Caco-2 (cell line): ENCODE data around the gene ZNF207. TPM values are rescaled to one million over a fixed set of nuclear protein-coding genes. Genes with fewer than 3 reads are reported as not detected.
"Not testable (repeated sequence)": the region's sequence is repeated elsewhere in the genome, so short reads cannot be mapped to it uniquely, and the experiment has no call there.

Source experiments
- BruUV-seq: library from RNA; stranded (reverse); fragments of 400-500 nt; replicated peaks from 2 replicates; lab custom pipeline; 2021; lab: Mats Ljungman, UMichigan
- CTCF ChIA-PET: fragments of 300-600 bp; sonication (Branson Sonifier 250); formaldehyde crosslinking; loops from one replicate; lab custom pipeline; 2022; ENCODE audit warnings: antibody characterized with exemption; lab: Charles Lee
- POLR2A ChIA-PET: fragments of 300-600 bp; sonication (Branson Sonifier 250); formaldehyde crosslinking; loops from one replicate; lab custom pipeline; 2022; ENCODE audit warnings: antibody characterized with exemption; lab: Charles Lee
- DNase-seq, 2 experiments: peaks; one replicate each; pipeline versions ENCODE4 v3.0.0 to v3.0.0-alpha.2; 2020 to 2022
- H3K27me3 ChIP-seq: replicated peaks from 2 replicates; pipeline ENCODE4 v1.6.0; 2011; ENCODE audit warnings: low read length; ENCODE audit not compliant: control insufficient read depth, insufficient read depth
- H3K36me3 ChIP-seq: 2 replicates; pipeline ENCODE4 v1.5.1; 2011; ENCODE audit warnings: low read length; ENCODE audit not compliant: control insufficient read depth, insufficient read depth
- H3K4me1 ChIP-seq: fragments of 250-450 bp; sonication (Bioruptor Pico); 2 replicates; pipeline ENCODE4 v1.5.1; 2020; ENCODE audit warnings: mild to moderate bottlenecking
- H3K4me3 ChIP-seq: 2 replicates; pipeline ENCODE4 v1.5.1; 2011; ENCODE audit warnings: low read depth, mild to moderate bottlenecking, control low read depth, low read length
- H3K9me3 ChIP-seq: fragments of 250-450 bp; sonication (Bioruptor Pico); 2 replicates; pipeline ENCODE4 v1.5.1; 2020; ENCODE audit warnings: mild to moderate bottlenecking, moderate library complexity
- H3K27ac Mint-ChIP-seq: one replicate; pipeline ENCODE4 v1.8.0; 2022; ENCODE audit warnings: mixed read lengths; ENCODE audit not compliant: unreplicated experiment
- H3K27me3 Mint-ChIP-seq: one replicate; pipeline ENCODE4 v1.8.0; 2022; ENCODE audit warnings: mixed read lengths; ENCODE audit not compliant: insufficient read depth, unreplicated experiment
- H3K36me3 Mint-ChIP-seq: one replicate; pipeline ENCODE4 v1.8.0; 2022; ENCODE audit warnings: mild to moderate bottlenecking, mixed read lengths; ENCODE audit not compliant: insufficient read depth, unreplicated experiment
- H3K4me1 Mint-ChIP-seq: one replicate; pipeline ENCODE4 v1.8.0; 2022; ENCODE audit warnings: low read depth, mixed read lengths; ENCODE audit not compliant: unreplicated experiment
- H3K4me3 Mint-ChIP-seq: one replicate; pipeline ENCODE4 v1.8.0; 2022; ENCODE audit warnings: mild to moderate bottlenecking, moderate library complexity, mixed read lengths; ENCODE audit not compliant: unreplicated experiment
- H3K9me3 Mint-ChIP-seq: one replicate; pipeline ENCODE4 v1.8.0; 2022; ENCODE audit warnings: mixed read lengths; ENCODE audit not compliant: unreplicated experiment
- intact Hi-C: fragments of 100-400 bp; cut with micrococcal nuclease; formaldehyde crosslinking; loops from one replicate; pipeline ENCODE4 v1.10.0; 2022; ENCODE audit not compliant: unreplicated experiment
- total RNA-seq: library from RNA; stranded (reverse); gene quantifications from 2 replicates; pipeline ENCODE4 v1.2.3, GENCODE V29; 2022
- TF ChIP-seq, protein P1 (sequence below), 2 experiments: fragments of 200-600 bp in 1 of 2; IDR thresholded peaks; 1 replicate in 1 of 2; 2 replicates in 1 of 2; pipeline versions ENCODE4 v1.5.1 to v1.8.0; 2011 to 2022; ENCODE audit warnings: antibody characterized with exemption in 1 of 2, control low read depth in 1 of 2, inconsistent platforms in 1 of 2, low read depth in 1 of 2, low read length in 1 of 2, mild to moderate bottlenecking in 1 of 2, moderate library complexity in 1 of 2; ENCODE audit not compliant: insufficient read depth in 1 of 2, severe bottlenecking in 1 of 2, unreplicated experiment in 1 of 2

The ZNF207 gene
- total RNA-seq, 1 experiment from 2014 or later: 211 TPM

DNA sequence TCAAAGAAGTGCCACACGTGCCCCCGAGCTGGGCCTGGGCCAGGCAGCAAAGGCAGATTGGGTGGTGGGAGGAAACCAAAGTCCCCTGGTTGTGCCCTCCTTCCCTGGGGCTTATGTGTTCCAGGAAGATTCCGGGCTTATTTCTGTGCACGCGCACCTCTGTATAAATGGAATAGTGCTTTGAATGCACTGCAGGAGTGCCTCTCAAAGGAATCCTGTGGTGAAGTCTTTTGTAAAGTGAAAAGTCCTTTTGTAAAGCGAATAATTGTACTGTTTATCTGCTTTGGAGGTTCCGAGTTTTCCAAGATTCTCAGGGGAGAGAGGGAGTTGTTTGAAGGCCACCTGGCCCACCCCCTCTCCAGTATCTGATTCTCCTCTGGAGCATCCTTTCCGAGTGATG, 34.8 kb upstream of the ZNF207 start:
- no peak for DNase-seq
- no peaks in the 10 kb centered on the region for H3K36me3 ChIP-seq
- no TSS peak for BruUV-seq
- no peaks in the 10 kb centered on the region for H3K4me1 ChIP-seq
- Mint-ChIP-seq H3K27me3 (peaks cover 6% of the 10 kb centered on the region), H3K4me1 (peaks cover 8% of the 10 kb centered on the region), H3K4me3 (no peak overlapping the region), H3K36me3 (no peaks in the 10 kb centered on the region), H3K27ac (no peak overlapping the region), H3K9me3 (no peaks in the 10 kb centered on the region)
- H3K27me3 ChIP-seq: no peaks in the 10 kb centered on the region
- POLR2A ChIA-PET: no interaction called here
- H3K9me3 ChIP-seq: no peaks in the 10 kb centered on the region
- CTCF ChIA-PET: interaction anchor here (1.4 kb wide), 1 partner anchor 62 kb away, joined by 6 read pairs; no protein-coding TSS in a partner anchor
- intact Hi-C loops: loop anchor here (5.0 kb wide), 1 partner anchor 48 kb away; the partner anchor contains the start of gene RHBDL3
- H3K4me3 ChIP-seq: no peak overlapping the region
- TF ChIP-seq, protein P1, sequence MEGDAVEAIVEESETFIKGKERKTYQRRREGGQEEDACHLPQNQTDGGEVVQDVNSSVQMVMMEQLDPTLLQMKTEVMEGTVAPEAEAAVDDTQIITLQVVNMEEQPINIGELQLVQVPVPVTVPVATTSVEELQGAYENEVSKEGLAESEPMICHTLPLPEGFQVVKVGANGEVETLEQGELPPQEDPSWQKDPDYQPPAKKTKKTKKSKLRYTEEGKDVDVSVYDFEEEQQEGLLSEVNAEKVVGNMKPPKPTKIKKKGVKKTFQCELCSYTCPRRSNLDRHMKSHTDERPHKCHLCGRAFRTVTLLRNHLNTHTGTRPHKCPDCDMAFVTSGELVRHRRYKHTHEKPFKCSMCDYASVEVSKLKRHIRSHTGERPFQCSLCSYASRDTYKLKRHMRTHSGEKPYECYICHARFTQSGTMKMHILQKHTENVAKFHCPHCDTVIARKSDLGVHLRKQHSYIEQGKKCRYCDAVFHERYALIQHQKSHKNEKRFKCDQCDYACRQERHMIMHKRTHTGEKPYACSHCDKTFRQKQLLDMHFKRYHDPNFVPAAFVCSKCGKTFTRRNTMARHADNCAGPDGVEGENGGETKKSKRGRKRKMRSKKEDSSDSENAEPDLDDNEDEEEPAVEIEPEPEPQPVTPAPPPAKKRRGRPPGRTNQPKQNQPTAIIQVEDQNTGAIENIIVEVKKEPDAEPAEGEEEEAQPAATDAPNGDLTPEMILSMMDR (IDR thresholded peaks at IDR 0.05; ENCODE audit: insufficient read depth in 1 of 2, low read depth in 1 of 2, low read length in 1 of 2, severe bottlenecking in 1 of 2, unreplicated experiment in 1 of 2): no peak

DNA sequence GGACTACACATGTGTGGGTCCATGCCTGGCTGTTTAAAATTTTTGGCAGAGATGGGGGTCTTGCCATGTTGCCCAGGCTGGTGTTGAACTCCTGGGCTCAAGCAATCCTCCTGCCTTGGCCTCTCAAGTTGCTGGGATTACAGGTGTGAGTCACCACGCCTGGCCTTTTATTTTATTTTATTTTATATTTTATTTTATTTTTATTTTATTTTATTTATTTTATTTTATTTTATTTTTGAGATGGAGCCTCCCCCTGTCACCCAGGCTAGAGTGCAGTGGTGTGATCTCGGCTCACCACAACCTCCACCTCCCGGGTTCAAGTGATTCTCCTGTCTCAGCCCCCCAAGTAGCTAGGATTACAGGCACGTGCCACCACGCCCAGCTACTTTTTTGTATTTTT, 33.3 kb upstream of the ZNF207 start:
- H3K9me3 ChIP-seq, DNase-seq, H3K36me3 Mint-ChIP-seq, H3K4me1 ChIP-seq, H3K4me3 Mint-ChIP-seq, BruUV-seq, H3K27ac Mint-ChIP-seq, POLR2A ChIA-PET, H3K4me1 Mint-ChIP-seq, H3K27me3 ChIP-seq, H3K27me3 Mint-ChIP-seq, H3K4me3 ChIP-seq, H3K36me3 ChIP-seq, H3K9me3 Mint-ChIP-seq: not testable (repeated sequence)
- CTCF ChIA-PET: interaction anchor here (1.4 kb wide), 1 partner anchor 64 kb away, joined by 6 read pairs; no protein-coding TSS in a partner anchor
- intact Hi-C loops: loop anchor here (5.0 kb wide), 1 partner anchor 49 kb away; the partner anchor contains the start of gene RHBDL3

DNA sequence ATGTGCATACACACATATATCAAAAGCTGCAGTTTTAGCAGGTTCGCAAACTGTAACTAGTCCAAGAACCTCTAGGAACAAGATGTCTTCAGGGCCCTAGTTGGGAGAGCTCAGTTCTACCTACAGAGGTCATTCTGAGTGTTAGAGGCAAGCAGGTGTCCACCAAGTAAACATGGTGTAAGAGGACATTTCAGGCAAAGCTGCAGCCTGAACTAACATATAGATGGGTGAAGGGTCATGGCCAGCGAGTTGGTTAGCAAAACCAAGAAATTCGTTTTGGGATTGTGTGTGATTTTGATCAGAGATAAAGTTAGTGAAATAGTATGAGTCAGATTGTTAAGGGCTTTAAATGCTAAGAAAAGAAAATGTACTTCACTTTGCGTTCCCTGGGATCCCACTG, 32.6 kb upstream of the ZNF207 start:
- intact Hi-C loops: loop anchor here (5.0 kb wide), 1 partner anchor 50 kb away; the partner anchor contains the start of gene RHBDL3
- DNase-seq: no peak
- H3K36me3 Mint-ChIP-seq: no peaks in the 10 kb centered on the region
- peaks cover 6% of the 10 kb centered on the region for H3K27me3 Mint-ChIP-seq
- no peak overlapping the region for H3K27ac Mint-ChIP-seq
- Histone ChIP-seq H3K36me3 (no peaks in the 10 kb centered on the region), H3K9me3 (no peaks in the 10 kb centered on the region), H3K4me3 (no peak overlapping the region), H3K27me3 (no peaks in the 10 kb centered on the region), H3K4me1 (no peaks in the 10 kb centered on the region)
- CTCF ChIA-PET: interaction anchor here (1.1 to 1.5 kb wide), 2 partner anchors 12 to 64 kb away, joined by 4 to 6 read pairs; no protein-coding TSS in a partner anchor
- no peaks in the 10 kb centered on the region for H3K9me3 Mint-ChIP-seq
- H3K4me1 Mint-ChIP-seq: peaks cover 8% of the 10 kb centered on the region
- BruUV-seq: no TSS peak
- no peak overlapping the region for H3K4me3 Mint-ChIP-seq
- POLR2A ChIA-PET: no interaction called here
- TF ChIP-seq, protein P1 (IDR thresholded peaks at IDR 0.05; ENCODE audit: insufficient read depth in 1 of 2, low read depth in 1 of 2, low read length in 1 of 2, severe bottlenecking in 1 of 2, unreplicated experiment in 1 of 2): no peak
